Testis (tissue), 3 donors: Measurements from ENCODE around the gene CACNG4. TPM values are rescaled to one million over a fixed set of nuclear protein-coding genes. Genes with fewer than 3 reads are reported as not detected.

ENCODE experiments used
- DNase-seq: peaks from one replicate; pipeline ENCODE4 v3.0.0-alpha.2; 2019
- H3K27ac ChIP-seq, 2 donors: fragments of 200-600 bp; sonication (generic); one replicate each; pipeline ENCODE4 v1.5.1; 2019
- H3K27me3 ChIP-seq: fragments of 200-600 bp; sonication (generic); one replicate; pipeline ENCODE4 v1.5.1; 2019
- H3K36me3 ChIP-seq: fragments of 200-600 bp; sonication (generic); one replicate; pipeline ENCODE4 v1.5.1; 2017; ENCODE audit warnings: low read depth; ENCODE audit errors: missing control alignments
- H3K4me1 ChIP-seq: fragments of 200-600 bp; sonication (generic); one replicate; pipeline ENCODE4 v1.5.1; 2019
- H3K4me3 ChIP-seq, 2 donors: fragments of 200-600 bp; sonication (generic); one replicate each; pipeline ENCODE4 v1.5.1; 2017 to 2019
- H3K9me3 ChIP-seq: fragments of 200-600 bp; sonication (generic); one replicate; pipeline ENCODE4 v1.5.1; 2017
- CTCF ChIP-seq, 3 experiments: fragments of 450-650 bp in 2 of 3; fragments of 200-600 bp in 1 of 3; sonication (generic) in 1 of 3; IDR thresholded peaks; one replicate each; pipeline ENCODE4 v1.5.1; 2016 to 2019; ENCODE audit warnings: antibody characterized with exemption in 3 of 3, mild to moderate bottlenecking in 2 of 3, moderate library complexity in 1 of 3
- POLR2A ChIP-seq: fragments of 450-650 bp; IDR thresholded peaks from one replicate; pipeline ENCODE4 v1.6.1; 2017; ENCODE audit warnings: antibody characterized with exemption, mild to moderate bottlenecking, moderate library complexity
- WGBS, 2 donors: methylation state at CpG; one replicate each; pipeline ENCODE4 v1.1.5; 2018; 5-methylcytosine and 5-hydroxymethylcytosine counted together
- intact Hi-C: fragments of 100-400 bp; cut with DNase I; formaldehyde crosslinking; loops from one replicate; pipeline ENCODE4 v1.15.1; 2023; ENCODE audit warnings: low total_unique reads
- polyA plus RNA-seq: library from polyadenylated mRNA; stranded (reverse); fragments of 350-450 nt; fragmentation: Illumina TruSeq; extraction: RNeasy Lipid Tissue Mini Kit (QIAGEN cat#74804); gene quantifications from one replicate; pipeline ENCODE4 v1.2.3, GENCODE V29; 2014; ENCODE audit warnings: low read depth, low replicate concordance; ENCODE audit not compliant: insufficient read depth
- total RNA-seq, 2 donors: library from RNA; depleted of rRNA; stranded (reverse); fragments of >200 nt; gene quantifications; one replicate each; pipeline ENCODE4 v1.2.3, GENCODE V29; 2016

Gene CACNG4
- total and polyA plus RNA-seq, 3 donors from 2014 or later, result 0.16 to 0.81 (median 0.46) TPM

DNA sequence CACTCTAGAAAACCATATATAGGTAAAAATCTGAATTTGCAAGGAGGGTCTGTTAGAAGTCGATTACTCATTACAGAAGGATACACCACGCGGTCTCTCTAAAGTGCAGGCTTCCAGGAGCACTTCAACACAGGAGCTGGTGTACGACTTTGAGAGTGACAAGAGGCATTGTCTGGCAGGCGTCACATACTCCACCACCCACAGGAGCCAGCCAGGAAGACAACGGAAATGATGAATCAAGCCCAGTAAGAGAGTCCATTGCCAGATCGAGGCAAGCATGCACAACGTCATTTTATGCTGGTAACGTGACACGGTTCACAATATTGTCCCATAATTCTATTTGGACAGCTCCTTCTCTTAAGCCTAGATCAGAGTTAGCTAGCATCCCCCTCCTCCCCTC, 15.0 kb upstream of the CACNG4 start:
- no peak for TF ChIP-seq CTCF (IDR thresholded peaks at IDR 0.05)
- no peak for TF ChIP-seq POLR2A
- Histone ChIP-seq H3K27me3 (no peaks in the 10 kb centered on the region), H3K36me3 (no peaks in the 10 kb centered on the region), H3K9me3 (no peaks in the 10 kb centered on the region), H3K4me3 (no peak overlapping the region), H3K4me1 (no peaks in the 10 kb centered on the region), H3K27ac (no peak overlapping the region)
- intact Hi-C loops, result no loop called here
- no peak for DNase-seq
- WGBS, 2 donors, result 76 to 77% methylated on average over 10 of the region's 10 CpGs

DNA sequence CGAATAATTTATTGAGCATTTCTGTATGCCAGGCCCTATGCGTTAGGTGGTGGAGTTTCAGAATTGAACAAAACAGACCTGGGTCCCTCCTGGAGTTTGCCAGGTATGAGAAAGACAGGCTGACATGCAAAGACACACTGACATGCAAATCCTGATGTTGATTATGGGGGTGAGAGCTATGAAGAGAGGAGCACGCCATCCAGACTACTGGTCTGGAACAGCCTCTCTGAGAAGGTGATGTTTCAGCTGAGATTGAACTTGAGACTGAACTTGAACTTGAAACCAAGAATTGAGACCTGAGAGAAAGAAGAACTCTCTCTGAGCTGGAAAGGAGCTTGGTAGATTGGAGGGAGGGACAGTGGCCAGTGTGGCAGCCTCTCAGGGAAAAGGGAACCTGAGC, 14.2 kb upstream of the CACNG4 start:
- WGBS, 2 donors, result 89 to 91% methylated on average over 3 of the region's 3 CpGs
- no peaks in the 10 kb centered on the region for H3K36me3 ChIP-seq
- no peak overlapping the region for H3K27ac ChIP-seq
- no peaks in the 10 kb centered on the region for H3K27me3 ChIP-seq
- H3K9me3 ChIP-seq, result no peaks in the 10 kb centered on the region
- H3K4me3 ChIP-seq, result no peak overlapping the region
- intact Hi-C loops, result no loop called here
- TF ChIP-seq POLR2A (no peak), CTCF (IDR thresholded peaks at IDR 0.05) (no peak)
- H3K4me1 ChIP-seq, result no peaks in the 10 kb centered on the region
- DNase-seq, result no peak

DNA sequence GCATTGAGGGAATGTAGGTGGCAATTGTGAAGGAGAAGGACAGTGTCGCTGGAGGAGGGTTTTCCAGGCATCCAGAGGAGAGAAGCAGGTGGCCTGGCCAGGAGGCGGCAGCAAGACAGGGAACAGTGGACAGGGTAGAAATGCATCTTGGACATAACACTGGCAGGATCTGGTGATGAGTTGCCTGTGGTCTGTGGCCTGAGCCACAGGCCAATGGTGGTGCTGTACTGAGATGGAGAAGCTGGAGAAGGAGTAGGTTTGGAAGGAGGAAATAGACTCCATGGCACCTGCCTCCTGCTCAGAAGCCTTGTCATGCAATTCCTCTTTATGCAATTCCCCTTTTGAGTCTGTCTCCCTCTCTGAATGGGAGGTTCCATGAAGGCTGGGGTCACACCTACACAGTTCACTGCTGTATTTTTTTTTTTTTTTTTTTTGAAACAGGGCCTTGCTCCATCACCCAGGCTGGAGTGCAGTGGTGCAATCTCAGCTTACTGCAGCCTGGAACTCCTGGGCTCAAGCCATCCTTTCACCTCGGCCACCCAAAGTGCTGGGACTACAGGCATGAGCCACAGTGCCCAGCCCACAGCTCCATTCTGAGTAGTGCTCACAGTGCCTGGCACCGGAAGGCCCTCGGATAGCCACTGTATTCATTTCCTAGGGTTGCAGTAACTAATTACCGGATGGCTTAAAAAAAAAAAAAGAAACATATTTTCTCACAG, 13.5 kb upstream of the CACNG4 start:
- H3K27ac ChIP-seq, result no peak overlapping the region
- intact Hi-C loops, result no loop called here

GRCh38 chr17:66951605-66951953, 12.9 kb upstream of the CACNG4 start:
- Histone ChIP-seq H3K36me3 (no peaks in the 10 kb centered on the region), H3K4me1 (no peaks in the 10 kb centered on the region), H3K9me3 (no peaks in the 10 kb centered on the region), H3K4me3 (no peak overlapping the region), H3K27me3 (no peaks in the 10 kb centered on the region), H3K27ac (no peak overlapping the region)
- intact Hi-C loops, result no loop called here
- TF ChIP-seq POLR2A (no peak), CTCF (IDR thresholded peaks at IDR 0.05) (no peak)
- WGBS, 2 donors, result 86 to 91% methylated on average over 4 of the region's 4 CpGs
- DNase-seq, result no peak

More for the DNA sequence above, 13.5 kb upstream of the CACNG4 start:
- H3K4me1 ChIP-seq, result no peaks in the 10 kb centered on the region
- H3K36me3 ChIP-seq, result no peaks in the 10 kb centered on the region
- no peak overlapping the region for H3K4me3 ChIP-seq
- no peak for DNase-seq
- no peaks in the 10 kb centered on the region for H3K9me3 ChIP-seq
- no peaks in the 10 kb centered on the region for H3K27me3 ChIP-seq
- TF ChIP-seq CTCF (IDR thresholded peaks at IDR 0.05), result no peak
- no peak for TF ChIP-seq POLR2A
- WGBS, 2 donors, result 82 to 85% methylated on average over 6 of the region's 6 CpGs

- H3K4me3 ChIP-seq, result no peak overlapping the region
- WGBS, 2 donors, result 85 to 87% methylated on average over 10 of the region's 10 CpGs
Observed at GRCh38 chr17:66952031-66952524, 12.4 kb upstream of the CACNG4 start.

More at GRCh38 chr17:66952031-66952524, 12.4 kb upstream of the CACNG4 start:
- no peak for DNase-seq
- intact Hi-C loops, result no loop called here
- Histone ChIP-seq H3K36me3 (no peaks in the 10 kb centered on the region), H3K27ac (no peak overlapping the region), H3K4me1 (no peaks in the 10 kb centered on the region), H3K9me3 (no peaks in the 10 kb centered on the region), H3K27me3 (no peaks in the 10 kb centered on the region)
- TF ChIP-seq POLR2A (no peak), CTCF (IDR thresholded peaks at IDR 0.05) (no peak)
